K562 (cell line): ENCODE measurements around the gene DPAGT1. TPM values are rescaled to one million over a fixed set of nuclear protein-coding genes. Genes with fewer than 3 reads are reported as not detected.

ENCODE experiments used
- ATF1 ChIP-seq, 2 experiments: fragments of 450-650 bp in 1 of 2; IDR thresholded peaks; 2 replicates each; pipeline ENCODE4 v1.6.1; 2016; ENCODE audit warnings: missing compliant biosample characterization in 1 of 2, missing genetic modification characterization in 1 of 2
- CHD2 ChIP-seq: IDR thresholded peaks from 2 replicates; pipeline ENCODE4 v1.6.1; 2011; ENCODE audit warnings: low read depth, low read length
- CTBP1 ChIP-seq: fragments of 450-650 bp; IDR thresholded peaks from 2 replicates; pipeline ENCODE4 v1.6.1; 2016; ENCODE audit warnings: borderline replicate concordance
- FOSL1 ChIP-seq: fragments of 200-800 bp; sonication (Bioruptor generic); conservative IDR thresholded peaks from 2 replicates; pipeline ENCODE4 v1.6.1; 2016; ENCODE audit warnings: missing genetic modification characterization, missing compliant biosample characterization
- GATAD2A ChIP-seq: fragments of 450-650 bp; IDR thresholded peaks from 2 replicates; pipeline ENCODE4 v1.6.1; 2017
- HDAC3 ChIP-seq: fragments of 450-650 bp; IDR thresholded peaks from 2 replicates; pipeline ENCODE4 v1.6.1; 2018; ENCODE audit warnings: borderline replicate concordance, mild to moderate bottlenecking, moderate library complexity; ENCODE audit not compliant: partially characterized antibody
- HNRNPUL1 ChIP-seq: fragments of 200-400 bp; formaldehyde crosslinking; IDR thresholded peaks from 2 replicates; pipeline ENCODE4 v1.6.1; 2017; ENCODE audit warnings: low read length
- KLF16 ChIP-seq: IDR thresholded peaks from 2 replicates; pipeline ENCODE4 v1.6.1; 2016; ENCODE audit warnings: antibody characterized with exemption
- MYC ChIP-seq, 2 experiments: fragments of 250-450 bp in 1 of 2; sonication (Bioruptor Pico) in 1 of 2; IDR thresholded peaks; 2 replicates each; pipeline versions ENCODE4 v1.5.1 to v1.6.1; 2012 to 2021; ENCODE audit warnings: low read depth in 2 of 2, borderline replicate concordance in 1 of 2, improper control_type of control experiment in 1 of 2, low read length in 1 of 2, mild to moderate bottlenecking in 1 of 2, moderate library complexity in 1 of 2
- RBM22 ChIP-seq: fragments of 200-400 bp; formaldehyde crosslinking; IDR thresholded peaks from 2 replicates; pipeline ENCODE4 v1.6.1; 2018; ENCODE audit warnings: low read length, low read depth; ENCODE audit not compliant: poor library complexity, severe bottlenecking
- SIX5 ChIP-seq, 2 experiments: IDR thresholded peaks; 2 replicates each; pipeline ENCODE4 v1.6.1; 2011; ENCODE audit warnings: low read length in 2 of 2, borderline replicate concordance in 1 of 2, low read depth in 1 of 2, mild to moderate bottlenecking in 1 of 2, moderate library complexity in 1 of 2; ENCODE audit not compliant: insufficient read depth in 1 of 2
- SMARCA4 ChIP-seq: fragments of 450-650 bp; IDR thresholded peaks from 2 replicates; pipeline ENCODE4 v1.6.1; 2016
- TCF7L2 ChIP-seq: fragments of 150-350 bp; IDR thresholded peaks from 2 replicates; pipeline ENCODE4 v1.6.1; 2016; ENCODE audit warnings: low read depth, mild to moderate bottlenecking, low read length, moderate library complexity
- ZBTB8A ChIP-seq: fragments of 450-650 bp; IDR thresholded peaks from 2 replicates; pipeline ENCODE4 v1.6.1; 2018; ENCODE audit warnings: mild to moderate bottlenecking, moderate library complexity; ENCODE audit not compliant: partially characterized antibody
- ZNF140 ChIP-seq: fragments of 250-450 bp; sonication (Bioruptor Pico); IDR thresholded peaks from 2 replicates; pipeline ENCODE4 v1.8.0; 2021; ENCODE audit warnings: moderate library complexity, mild to moderate bottlenecking, inconsistent platforms
- ZNF146 ChIP-seq: IDR thresholded peaks from one replicate; pipeline ENCODE4 v1.6.1; 2018; ENCODE audit warnings: missing compliant biosample characterization; ENCODE audit not compliant: unreplicated experiment
- ZNF347 ChIP-seq: fragments of 450-650 bp; formaldehyde crosslinking; IDR thresholded peaks from 2 replicates; pipeline ENCODE4 v1.4.0; 2020; ENCODE audit warnings: low read depth, mild to moderate bottlenecking, moderate library complexity
- ZNF766 ChIP-seq: fragments of 200-800 bp; sonication (Bioruptor generic); conservative IDR thresholded peaks from 2 replicates; pipeline ENCODE4 v1.6.1; 2016; ENCODE audit warnings: missing genetic modification characterization, missing compliant biosample characterization
- polyA plus RNA-seq, 8 experiments: library from polyadenylated mRNA; depleted of rRNA in 4 of 8; stranded (reverse) in 5 of 8; unstranded in 3 of 8; fragments of >200 nt; fragmentation: Nextera tagmentation in 2 of 8; fragmentation: Illumina TruSeq in 1 of 8; extraction: Ambion mirVana in 2 of 8; extraction: Trizol in 1 of 8; gene quantifications; 2 replicates each; pipeline versions ENCODE4 v1.2.1 to v1.2.3, GENCODE V29; 2011 to 2014; ENCODE audit warnings: inconsistent platforms in 1 of 8, missing spikeins in 1 of 8
- total RNA-seq, 7 experiments: library from RNA; depleted of rRNA in 6 of 7; stranded (reverse); fragments of >200 nt in 6 of 7; fragmentation: Illumina TruSeq in 2 of 7; extraction: Trizol in 2 of 7; gene quantifications; 2 replicates each; pipeline versions ENCODE4 v1.2.1 to v1.2.3, GENCODE V29; 2011 to 2021; ENCODE audit warnings: low replicate concordance in 1 of 7
- TF ChIP-seq, protein P1 (sequence below), 2 experiments: IDR thresholded peaks; 2 replicates each; pipeline ENCODE4 v1.6.1; 2012; ENCODE audit warnings: improper control_type of control experiment in 2 of 2, low read depth in 2 of 2, low read length in 2 of 2, borderline replicate concordance in 1 of 2
- TF ChIP-seq, protein P2 (sequence below): fragments of 200-400 bp; formaldehyde crosslinking; IDR thresholded peaks from 2 replicates; pipeline ENCODE4 v1.6.1; 2017; ENCODE audit warnings: mild to moderate bottlenecking, low read depth, low read length, moderate library complexity

Gene DPAGT1
- total and polyA plus RNA-seq, 9 of the 15 experiments (the other 6 are each of a cell fraction or from before 2014, with no cell fraction given): 29.9 to 135 (median 85.0) TPM

DNA sequence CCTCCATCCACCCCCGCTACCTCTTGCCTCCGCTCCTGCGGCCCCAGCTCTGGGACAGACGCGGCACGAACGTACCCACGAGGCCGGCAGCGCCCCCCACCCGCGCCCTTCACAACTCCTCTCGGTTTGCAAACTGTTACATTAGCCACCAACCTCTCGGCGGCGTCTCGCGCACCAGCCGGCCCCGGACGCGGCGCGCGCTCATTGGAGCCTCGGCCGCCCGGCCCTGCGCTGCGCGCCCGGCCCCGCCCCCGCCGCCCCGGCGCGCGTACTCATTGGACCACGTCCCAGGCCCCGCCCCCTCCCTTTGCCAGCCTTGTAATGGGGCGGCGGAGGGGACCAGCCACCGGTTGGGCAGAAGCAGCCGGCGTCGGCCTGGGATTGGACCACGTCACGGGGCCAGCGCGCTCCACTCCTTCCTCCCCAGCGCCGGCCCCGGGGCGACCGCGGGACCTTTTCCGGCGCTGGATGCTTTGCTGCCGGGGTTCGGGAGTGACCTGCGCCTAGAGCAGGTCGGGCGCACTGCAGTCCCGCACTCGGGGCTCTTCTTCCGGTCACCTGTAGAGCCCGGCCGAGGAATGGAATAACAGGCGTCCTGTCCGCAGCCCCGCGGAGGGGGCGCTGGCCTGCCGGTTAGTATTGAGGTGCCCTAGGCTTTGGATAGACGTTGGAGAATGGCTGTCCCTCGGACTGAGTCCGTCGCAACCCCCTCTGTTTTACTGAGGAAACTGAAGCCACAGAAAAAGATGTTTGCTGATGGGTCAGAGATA lies 44.5 kb downstream of the DPAGT1 start, which contains the start of gene HYOU1 (continued):
- TF ChIP-seq, protein P1, sequence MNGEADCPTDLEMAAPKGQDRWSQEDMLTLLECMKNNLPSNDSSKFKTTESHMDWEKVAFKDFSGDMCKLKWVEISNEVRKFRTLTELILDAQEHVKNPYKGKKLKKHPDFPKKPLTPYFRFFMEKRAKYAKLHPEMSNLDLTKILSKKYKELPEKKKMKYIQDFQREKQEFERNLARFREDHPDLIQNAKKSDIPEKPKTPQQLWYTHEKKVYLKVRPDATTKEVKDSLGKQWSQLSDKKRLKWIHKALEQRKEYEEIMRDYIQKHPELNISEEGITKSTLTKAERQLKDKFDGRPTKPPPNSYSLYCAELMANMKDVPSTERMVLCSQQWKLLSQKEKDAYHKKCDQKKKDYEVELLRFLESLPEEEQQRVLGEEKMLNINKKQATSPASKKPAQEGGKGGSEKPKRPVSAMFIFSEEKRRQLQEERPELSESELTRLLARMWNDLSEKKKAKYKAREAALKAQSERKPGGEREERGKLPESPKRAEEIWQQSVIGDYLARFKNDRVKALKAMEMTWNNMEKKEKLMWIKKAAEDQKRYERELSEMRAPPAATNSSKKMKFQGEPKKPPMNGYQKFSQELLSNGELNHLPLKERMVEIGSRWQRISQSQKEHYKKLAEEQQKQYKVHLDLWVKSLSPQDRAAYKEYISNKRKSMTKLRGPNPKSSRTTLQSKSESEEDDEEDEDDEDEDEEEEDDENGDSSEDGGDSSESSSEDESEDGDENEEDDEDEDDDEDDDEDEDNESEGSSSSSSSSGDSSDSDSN (IDR thresholded peaks at IDR 0.05; ENCODE audit: borderline replicate concordance in 1 of 2, low read depth in 2 of 2, low read length in 2 of 2): peak in 1 of 2 experiments; percentile 67; a peak in 1 of 4 replicates
- TF ChIP-seq MYC (IDR thresholded peaks at IDR 0.05; ENCODE audit: low read depth, low read length): peak; percentile 95
- TF ChIP-seq MYC (CRISPR knock-in tag; IDR thresholded peaks at IDR 0.05; ENCODE audit: borderline replicate concordance, low read depth): no peak; the same call in 1 of the 2 replicates
- TF ChIP-seq SMARCA4: no peak; the same call in 1 of the 2 replicates
- TF ChIP-seq GATAD2A: no peak
- TF ChIP-seq HNRNPUL1: no peak
- peak; percentile 44 for TF ChIP-seq CHD2
- TF ChIP-seq, protein P2, sequence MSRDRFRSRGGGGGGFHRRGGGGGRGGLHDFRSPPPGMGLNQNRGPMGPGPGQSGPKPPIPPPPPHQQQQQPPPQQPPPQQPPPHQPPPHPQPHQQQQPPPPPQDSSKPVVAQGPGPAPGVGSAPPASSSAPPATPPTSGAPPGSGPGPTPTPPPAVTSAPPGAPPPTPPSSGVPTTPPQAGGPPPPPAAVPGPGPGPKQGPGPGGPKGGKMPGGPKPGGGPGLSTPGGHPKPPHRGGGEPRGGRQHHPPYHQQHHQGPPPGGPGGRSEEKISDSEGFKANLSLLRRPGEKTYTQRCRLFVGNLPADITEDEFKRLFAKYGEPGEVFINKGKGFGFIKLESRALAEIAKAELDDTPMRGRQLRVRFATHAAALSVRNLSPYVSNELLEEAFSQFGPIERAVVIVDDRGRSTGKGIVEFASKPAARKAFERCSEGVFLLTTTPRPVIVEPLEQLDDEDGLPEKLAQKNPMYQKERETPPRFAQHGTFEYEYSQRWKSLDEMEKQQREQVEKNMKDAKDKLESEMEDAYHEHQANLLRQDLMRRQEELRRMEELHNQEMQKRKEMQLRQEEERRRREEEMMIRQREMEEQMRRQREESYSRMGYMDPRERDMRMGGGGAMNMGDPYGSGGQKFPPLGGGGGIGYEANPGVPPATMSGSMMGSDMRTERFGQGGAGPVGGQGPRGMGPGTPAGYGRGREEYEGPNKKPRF: no peak
- no peak for TF ChIP-seq ZNF146 (CRISPR knock-in tag)
- no peak for TF ChIP-seq KLF16
- no peak for TF ChIP-seq ZNF140
- TF ChIP-seq ZNF347 (CRISPR knock-in tag): no peak
- TF ChIP-seq CTBP1: peak; percentile 93
- TF ChIP-seq TCF7L2: no peak
- peak; percentile 54; the same call in 1 of the 2 replicates for TF ChIP-seq ATF1 (CRISPR knock-in tag; IDR thresholded peaks at IDR 0.05)
- peak; percentile 95 for TF ChIP-seq ATF1 (tag; IDR thresholded peaks at IDR 0.05)
- TF ChIP-seq ZBTB8A: no peak
- TF ChIP-seq RBM22: peak; percentile 75
- peak; percentile 37 for TF ChIP-seq HDAC3
- TF ChIP-seq FOSL1: no peak
- TF ChIP-seq ZNF766 (CRISPR knock-in tag): 0 out of 2 replicates have a peak, but pooled peaks have one; percentile 31
- TF ChIP-seq SIX5 (IDR thresholded peaks at IDR 0.05; ENCODE audit: borderline replicate concordance in 1 of 2, insufficient read depth in 1 of 2, low read depth in 1 of 2, low read length in 2 of 2): no peak
